ENCODE measurements around the gene HIBCH. TPM values are rescaled to one million over a fixed set of nuclear protein-coding genes. Genes with fewer than 3 reads are reported as not detected.

The HIBCH gene
- total and polyA plus RNA-seq, 2 of the 13 experiments (the other 11 are each of a cell fraction or from before 2014, with no cell fraction given) = 18.8 to 49.5 TPM

GRCh38 chr2:190353537-190353899 lies 33.9 kb upstream of the HIBCH start:
- no TSS peak for BruUV-seq (replicated peaks)
- peaks cover 83% of the 10 kb centered on the region for H3K4me1 ChIP-seq (ENCODE audit: insufficient read depth, low read length)
- H3K9me3 ChIP-seq (ENCODE audit: low read length) = no peaks in the 10 kb centered on the region
- in situ Hi-C loops (cut with HindIII; ENCODE audit: extremely low pct_ligation_motif_present, low pct_unique_long_range_greater_than_20kb) = no loop called here
- FAIRE-seq (no peak), ATAC-seq (no peak), DNase-seq (ENCODE audit: low spot score) (no peak)
- H3K27me3 ChIP-seq (ENCODE audit: control insufficient read depth in 1 of 2, insufficient read depth in 2 of 2, low read length in 2 of 2) = no peaks in the 10 kb centered on the region
- H4K20me1 ChIP-seq (ENCODE audit: insufficient read depth, low read length) = no peaks in the 10 kb centered on the region
- TF ChIP-seq PHB2 (IDR thresholded peaks at IDR 0.05; ENCODE audit: partially characterized antibody) (no peak), PRDM15 (CRISPR knock-in tag; IDR thresholded peaks at IDR 0.05) (no peak), ZNF768 (CRISPR knock-in tag; IDR thresholded peaks at IDR 0.05) (peak; percentile 34; the same call in 1 of the 2 replicates), RNF219 (CRISPR knock-in tag; IDR thresholded peaks at IDR 0.05) (0 out of 2 replicates have a peak, but pooled peaks have one; percentile 6)
- no peaks in the 10 kb centered on the region; a peak in 1 of 5 replicates for H3K36me3 ChIP-seq (replicated peaks in 1 of 2; ENCODE audit: control insufficient read depth in 1 of 2, insufficient read depth in 2 of 2, low read length in 2 of 2)
- CTCF ChIA-PET (ENCODE audit: low intra/inter-chr PET ratio, low total read pairs) = no interaction called here
- intact Hi-C loops (cut with micrococcal nuclease; ENCODE audit: unreplicated experiment) = loop anchor here (2.0 kb wide), 2 partner anchors 19 to 35 kb away; partner anchors contain the start of gene HIBCH
- POLR2A ChIA-PET = interaction anchor here (1.4 to 2.1 kb wide), 7 partner anchors 10 to 173 kb away, joined by 3 to 36 read pairs (median 5); partner anchors contain the start of genes HIBCH and INPP1
- peak overlapping the region; percentile 85 for H3K27ac ChIP-seq (ENCODE audit: extremely low read length, insufficient read depth, low read length)
- no peaks in the 10 kb centered on the region for H3K79me2 ChIP-seq (ENCODE audit: insufficient read depth, low read length)
- H3K4me2 ChIP-seq (ENCODE audit: low read depth, low read length) = peak overlapping the region; percentile 74
- H2AFZ ChIP-seq (ENCODE audit: low read length) = no peak overlapping the region
- peak overlapping the region in 2 of 3 experiments; percentile 24 to 41; a peak in 2 of 6 replicates for H3K4me3 ChIP-seq (replicated peaks in 1 of 3; ENCODE audit: insufficient read depth in 1 of 3, low read depth in 2 of 3, low read length in 3 of 3)
- peak overlapping the region; percentile 69 for H3K9ac ChIP-seq (ENCODE audit: insufficient read depth, low read depth, low read length)
